GM19455 (cell line): ENCODE data around the gene EPHA3.

Source experiments
- ATAC-seq: cut with Tn5 transposase; IDR thresholded peaks from one replicate; pipeline ENCODE4 v1.9.1; 2021; ENCODE audit not compliant: unreplicated experiment

EPHA3 gene

DNA sequence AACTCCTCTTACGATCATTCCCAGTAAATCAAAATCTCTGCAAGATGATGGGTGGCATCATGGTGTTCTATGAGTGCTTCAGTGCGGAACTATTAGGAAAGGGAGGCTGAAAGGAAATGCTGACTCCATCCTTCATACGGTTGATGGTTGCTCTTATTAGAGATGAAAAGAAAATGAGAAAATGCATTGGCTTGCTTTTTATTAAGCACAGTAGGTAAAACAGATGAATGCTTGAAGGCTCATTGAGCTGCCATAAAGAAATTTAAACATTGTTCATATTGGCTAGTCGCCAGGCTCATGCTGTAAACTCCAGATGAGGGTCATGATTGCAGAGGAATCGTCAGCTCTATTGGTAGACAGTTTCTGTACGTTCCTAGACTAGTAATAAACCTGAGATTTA, 115.8 kb downstream of the EPHA3 start:
- no peak for ATAC-seq

DNA sequence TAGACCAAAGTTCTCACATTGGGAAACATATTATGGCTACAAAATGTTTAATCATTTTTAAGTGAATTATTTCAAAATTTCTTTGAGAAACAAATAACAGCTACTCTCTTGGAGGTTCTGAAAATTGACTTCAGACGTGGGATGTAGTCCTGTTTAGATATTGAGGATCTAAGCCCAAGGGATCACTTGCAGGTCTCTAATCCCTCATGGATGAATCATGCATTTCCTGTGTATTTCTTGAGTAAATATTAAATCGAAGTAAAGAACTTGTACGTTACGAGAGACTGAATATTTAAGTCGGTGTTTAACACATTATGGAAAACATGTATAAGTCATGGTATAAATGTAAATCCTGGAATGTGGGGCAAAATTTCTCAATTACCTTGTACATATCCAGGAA, 119.8 kb downstream of the EPHA3 start:
- ATAC-seq: no peak

DNA sequence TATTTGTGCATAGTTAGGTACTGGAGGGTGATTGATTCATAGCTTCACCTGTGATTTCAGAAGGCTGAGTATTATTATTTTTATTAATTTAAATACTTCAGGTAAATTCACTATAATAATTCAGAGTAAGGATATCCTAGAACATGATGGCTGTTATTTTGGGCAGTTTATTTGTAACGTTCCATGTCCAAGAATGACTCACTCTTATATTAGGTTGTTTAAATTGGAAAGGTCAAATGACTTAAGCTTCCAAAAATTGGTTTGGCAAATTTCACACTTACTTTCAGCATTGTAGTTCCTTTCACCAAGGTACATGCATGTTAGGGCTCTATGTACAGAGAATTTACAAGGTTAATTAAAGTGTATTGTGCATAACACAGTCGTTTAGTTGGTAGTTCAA, 120.2 kb downstream of the EPHA3 start:
- no peak for ATAC-seq

GRCh38 chr3:89232155-89232554, 124.7 kb downstream of the EPHA3 start:
- ATAC-seq: no peak

- no peak for ATAC-seq
These were observed 127.2 kb downstream of the EPHA3 start for GRCh38 chr3:89234620-89235019.

GRCh38 chr3:89238846-89239245, 131.4 kb downstream of the EPHA3 start:
- no peak for ATAC-seq

DNA sequence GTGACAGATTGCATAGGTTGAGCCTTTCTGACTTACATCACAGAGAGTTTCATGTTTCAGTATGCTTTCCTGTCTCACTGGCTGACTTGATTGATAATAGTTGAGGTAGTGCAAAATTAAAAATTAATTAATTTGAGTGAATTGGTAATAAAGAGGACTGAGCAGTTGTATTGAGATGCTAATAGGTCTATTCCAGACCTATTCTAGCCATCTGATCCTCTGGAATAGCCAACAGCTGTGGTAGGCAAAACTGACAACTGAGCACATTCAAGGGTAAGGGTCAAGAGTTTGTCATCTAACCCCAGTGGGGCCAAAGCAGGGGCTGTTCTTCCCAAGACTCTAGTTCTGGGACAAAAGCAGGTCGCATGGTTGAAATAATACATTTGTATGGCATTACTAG, 132.4 kb downstream of the EPHA3 start:
- no peak for ATAC-seq

- ATAC-seq: no peak
These were observed 138.2 kb downstream of the EPHA3 start for GRCh38 chr3:89245612-89246011.

- ATAC-seq: no peak
These were observed 138.9 kb downstream of the EPHA3 start for GRCh38 chr3:89246326-89246725.

DNA sequence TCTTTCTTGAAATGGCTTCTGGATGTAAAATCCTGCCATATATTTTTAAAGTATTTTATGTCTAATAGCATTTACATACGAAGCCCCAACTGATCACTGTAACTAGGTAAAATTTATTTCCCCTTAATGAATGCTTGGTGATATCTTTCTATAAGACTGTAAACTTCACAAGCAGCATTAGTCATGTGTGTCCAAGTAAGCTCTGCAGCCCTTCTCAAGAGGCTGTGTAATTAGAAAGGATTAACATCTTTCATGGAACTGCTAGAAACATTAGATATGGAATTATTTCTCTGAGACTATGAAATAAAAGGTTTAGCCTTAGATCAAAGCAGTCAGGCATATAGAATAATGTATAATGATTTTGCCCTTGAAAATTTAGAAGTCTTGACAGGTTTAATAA, 143.3 kb downstream of the EPHA3 start:
- ATAC-seq: no peak

DNA sequence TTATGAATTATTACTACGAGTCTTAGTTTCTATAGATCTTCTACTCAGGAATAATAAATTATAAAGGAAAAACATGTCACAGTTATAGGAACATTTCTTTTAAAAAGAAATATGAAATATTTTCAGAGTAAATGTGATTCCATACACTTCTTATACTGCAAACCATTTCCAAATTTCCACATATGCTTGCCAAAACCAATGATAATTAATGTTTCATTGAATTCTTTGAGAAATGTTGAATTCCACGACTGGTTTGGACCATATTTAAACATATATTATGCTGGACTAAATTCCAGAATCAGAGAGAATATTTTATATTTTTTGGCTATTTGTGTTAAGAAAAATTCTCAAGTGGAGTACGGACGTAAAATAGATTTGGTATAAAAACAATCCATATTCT, 144.6 kb downstream of the EPHA3 start:
- no peak for ATAC-seq

DNA sequence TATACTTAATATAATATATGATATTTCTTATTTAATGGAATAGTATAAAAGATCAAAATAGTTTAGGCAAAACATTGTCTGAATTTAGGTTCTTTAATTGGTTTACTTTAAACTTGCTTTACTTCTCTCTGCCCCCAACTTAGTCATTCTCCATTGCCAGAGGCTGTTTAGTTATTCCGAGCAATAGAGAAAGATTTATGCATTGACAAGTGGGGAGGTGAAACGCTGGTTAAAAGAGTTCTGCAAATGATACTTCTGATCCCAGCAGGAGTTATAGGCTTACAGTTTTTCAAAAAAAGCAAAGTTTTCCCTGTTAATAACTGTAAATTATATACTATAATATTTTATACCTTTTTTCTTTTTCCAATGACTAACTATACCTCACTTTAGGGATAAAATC, 145.4 kb downstream of the EPHA3 start:
- no peak for ATAC-seq

DNA sequence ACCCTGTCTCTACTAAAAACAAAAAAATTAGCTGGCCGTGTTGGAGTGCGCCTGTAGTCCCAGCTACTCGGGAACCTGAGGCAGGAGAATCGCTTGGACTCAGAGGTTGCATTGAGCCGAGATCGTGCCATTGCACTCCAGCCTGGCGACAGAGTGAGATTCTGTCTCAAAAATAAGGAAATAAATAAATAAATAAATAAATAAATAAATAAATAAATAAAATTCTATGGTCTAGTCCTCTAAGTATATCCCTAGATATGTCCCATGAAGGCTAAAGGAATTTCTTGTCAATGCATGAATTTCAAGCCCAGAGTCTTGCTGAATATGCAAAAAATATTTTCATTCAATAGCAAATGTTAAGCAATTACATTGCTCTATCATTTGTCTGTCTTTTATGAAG, 149.0 kb downstream of the EPHA3 start:
- ATAC-seq: no peak

DNA sequence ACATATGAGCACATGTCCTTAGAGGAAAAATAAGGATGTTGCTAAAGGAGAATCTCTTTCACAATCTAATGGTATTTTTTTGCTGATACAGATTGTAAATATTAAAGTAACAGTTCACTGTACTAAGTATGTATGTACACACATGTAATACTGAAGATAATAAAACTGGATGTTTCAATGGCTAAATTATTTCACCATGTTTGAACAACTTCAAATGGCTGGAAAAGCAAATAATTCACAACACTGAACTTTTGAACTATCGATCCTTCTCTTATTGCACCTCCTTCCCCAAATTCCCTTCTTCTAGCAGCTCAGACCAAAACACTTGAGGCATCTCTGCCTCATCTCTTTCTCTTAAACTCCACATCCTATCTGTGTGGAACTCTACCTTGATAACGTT, 149.5 kb downstream of the EPHA3 start:
- ATAC-seq: no peak

DNA sequence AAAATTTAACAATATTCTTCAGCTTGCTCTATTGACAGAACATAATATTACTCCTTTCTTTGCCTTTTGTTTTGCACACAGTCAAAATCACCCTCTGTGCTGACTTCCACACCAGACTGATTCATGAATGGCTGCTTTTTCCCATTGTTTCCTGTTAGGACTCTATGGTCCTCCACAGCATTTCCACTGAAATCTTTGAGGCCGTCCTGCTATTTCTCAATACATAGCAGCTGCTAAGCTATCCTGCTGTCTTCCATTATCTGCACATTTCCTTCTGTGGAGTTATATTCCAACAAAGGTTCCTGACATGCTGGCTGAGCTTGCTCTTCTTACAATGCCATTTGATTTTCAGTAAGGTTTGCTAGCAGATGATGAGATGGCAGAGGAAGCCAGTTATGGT, 153.3 kb downstream of the EPHA3 start:
- ATAC-seq: no peak

DNA sequence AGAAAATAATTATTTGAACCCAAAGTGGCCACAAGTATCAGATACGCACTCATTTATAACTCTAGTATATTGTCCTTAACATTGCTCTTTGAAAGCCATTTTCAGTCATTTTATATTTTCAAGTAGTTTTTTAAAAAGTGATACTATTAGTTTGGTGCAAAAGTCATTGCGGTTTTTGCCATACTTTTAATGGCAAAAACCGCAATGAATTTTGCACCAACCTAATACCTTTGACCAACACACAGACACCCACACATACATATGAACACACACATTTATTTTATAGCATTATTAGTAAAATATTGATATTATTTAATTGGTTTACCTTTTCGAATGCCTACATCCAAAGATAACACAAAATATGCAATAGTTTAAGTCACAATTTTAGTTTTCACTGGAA, 154.3 kb downstream of the EPHA3 start:
- no peak for ATAC-seq

DNA sequence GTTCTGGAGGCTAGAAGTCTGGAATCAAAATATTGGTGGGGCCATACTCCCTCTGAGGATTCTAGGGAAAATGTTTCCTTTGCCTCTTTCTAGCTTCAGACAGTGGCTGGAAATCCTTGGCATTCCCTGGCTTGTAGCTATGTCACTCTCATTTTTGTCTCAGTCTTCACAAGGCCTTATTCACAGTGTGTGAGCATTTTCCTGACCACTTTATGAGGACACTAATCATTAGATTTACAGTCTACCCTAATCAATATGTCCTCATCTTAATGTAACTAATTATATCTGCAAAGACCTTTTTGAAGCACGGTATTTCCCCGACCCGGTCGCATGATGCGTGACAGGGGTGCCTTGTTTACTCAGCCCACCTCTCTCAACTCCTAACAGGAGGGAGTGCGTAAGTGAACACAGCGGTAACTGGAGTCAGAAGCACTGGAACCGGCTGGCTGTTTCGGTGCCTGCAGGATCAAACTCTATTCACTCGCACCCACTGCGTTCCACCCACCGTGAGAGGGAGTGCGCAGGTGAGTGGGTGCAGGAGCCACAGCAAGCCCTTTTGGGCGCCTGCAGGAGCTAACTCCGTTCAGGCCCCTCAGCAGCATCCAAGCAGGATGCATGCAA, 155.0 kb downstream of the EPHA3 start:
- no peak for ATAC-seq

GRCh38 chr3:89264037-89264560, 156.7 kb downstream of the EPHA3 start:
- ATAC-seq: no peak

DNA sequence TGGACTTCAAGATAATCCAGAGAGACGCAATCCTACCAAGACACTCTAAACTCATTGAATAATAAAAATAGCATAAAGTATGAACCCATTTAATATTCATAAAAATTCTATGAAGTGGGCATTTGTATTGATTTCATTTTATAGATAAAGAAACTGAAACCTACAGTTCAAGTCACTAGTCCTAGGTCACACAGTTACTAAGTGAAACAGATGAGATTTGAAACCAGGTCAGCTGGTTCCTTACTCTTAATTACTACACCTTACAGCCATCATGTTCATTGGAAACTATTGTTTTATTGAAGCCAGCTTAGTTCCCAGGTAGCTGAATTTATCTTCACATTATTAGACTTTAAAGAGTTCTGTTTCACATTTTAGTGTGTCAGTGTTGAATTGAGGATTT, 158.7 kb downstream of the EPHA3 start:
- ATAC-seq: no peak

- no peak for ATAC-seq
These were observed 160.6 kb downstream of the EPHA3 start for GRCh38 chr3:89268059-89268458.

DNA sequence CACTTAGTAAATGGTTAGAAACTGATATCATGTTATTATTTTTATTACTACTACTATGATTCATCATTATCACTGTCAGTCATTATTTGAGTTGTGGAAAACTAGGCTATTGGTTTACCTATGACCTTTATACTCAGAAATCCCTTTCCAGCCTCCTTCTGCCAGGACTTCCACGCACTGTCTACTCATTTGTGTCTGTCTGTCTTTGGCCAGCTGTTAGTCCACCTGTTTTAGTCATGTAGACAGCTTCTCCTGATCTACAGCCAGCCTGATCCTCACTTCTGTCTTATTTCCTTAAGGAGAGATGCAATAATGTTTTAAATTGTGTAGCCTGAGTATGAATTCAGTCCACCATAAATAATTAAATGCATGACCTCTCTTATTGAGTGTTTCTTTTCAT, 162.8 kb downstream of the EPHA3 start:
- no peak for ATAC-seq

GRCh38 chr3:89275001-89275400, 167.6 kb downstream of the EPHA3 start:
- ATAC-seq: no peak

DNA sequence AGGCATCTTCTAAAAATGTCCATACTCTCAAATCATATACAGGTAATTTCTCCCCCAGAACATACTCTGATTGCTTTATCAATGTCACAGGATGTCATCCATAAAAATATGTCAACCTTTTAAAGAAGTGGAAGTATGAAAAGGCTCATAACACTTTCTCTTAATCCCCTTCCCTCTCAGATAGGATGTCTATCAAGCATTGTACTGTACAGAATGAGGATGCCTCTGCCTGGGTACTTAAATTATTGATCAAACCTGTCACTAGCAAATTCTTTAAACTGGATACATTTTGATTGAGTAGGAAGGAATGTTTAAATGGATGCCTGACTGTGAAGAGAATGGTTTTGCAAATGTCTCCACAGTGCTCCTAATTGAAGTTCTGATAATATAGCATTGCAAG, 168.7 kb downstream of the EPHA3 start:
- ATAC-seq: no peak
